DMS114 treated with DMSO at 0.1 percent for 48 hours (cell line): ENCODE measurements around the gene REEP6.
"Not testable (repeated sequence)": the region's sequence is repeated elsewhere in the genome, so short reads cannot be mapped to it uniquely, and the experiment has no call there.

Source experiments
- DNase-seq: peaks from one replicate; lab custom pipeline; 2025; ENCODE audit not compliant: unreplicated experiment; lab: John Stamatoyannopoulos, UW

REEP6 gene

GRCh38 chr19:1488282-1488601, 2.7 kb upstream of the REEP6 start:
- DNase-seq = no peak

- DNase-seq = no peak
These were observed 1.3 kb upstream of the REEP6 start for GRCh38 chr19:1489463-1490310.

GRCh38 chr19:1490311-1491113, 469 bp upstream of the REEP6 start, which contains the start of gene PCSK4:
Gene PCSK4, minus strand, starts transcription at chr19:1490350. Its CDS starts 4 bp downstream, at chr19:1490346.
- peak; percentile 93 for DNase-seq

GRCh38 chr19:1491849-1492170, 829 bp downstream of the REEP6 start:
- no peak for DNase-seq

GRCh38 chr19:1492474-1493006, 1.6 kb downstream of the REEP6 start:
- DNase-seq = no peak

DNA sequence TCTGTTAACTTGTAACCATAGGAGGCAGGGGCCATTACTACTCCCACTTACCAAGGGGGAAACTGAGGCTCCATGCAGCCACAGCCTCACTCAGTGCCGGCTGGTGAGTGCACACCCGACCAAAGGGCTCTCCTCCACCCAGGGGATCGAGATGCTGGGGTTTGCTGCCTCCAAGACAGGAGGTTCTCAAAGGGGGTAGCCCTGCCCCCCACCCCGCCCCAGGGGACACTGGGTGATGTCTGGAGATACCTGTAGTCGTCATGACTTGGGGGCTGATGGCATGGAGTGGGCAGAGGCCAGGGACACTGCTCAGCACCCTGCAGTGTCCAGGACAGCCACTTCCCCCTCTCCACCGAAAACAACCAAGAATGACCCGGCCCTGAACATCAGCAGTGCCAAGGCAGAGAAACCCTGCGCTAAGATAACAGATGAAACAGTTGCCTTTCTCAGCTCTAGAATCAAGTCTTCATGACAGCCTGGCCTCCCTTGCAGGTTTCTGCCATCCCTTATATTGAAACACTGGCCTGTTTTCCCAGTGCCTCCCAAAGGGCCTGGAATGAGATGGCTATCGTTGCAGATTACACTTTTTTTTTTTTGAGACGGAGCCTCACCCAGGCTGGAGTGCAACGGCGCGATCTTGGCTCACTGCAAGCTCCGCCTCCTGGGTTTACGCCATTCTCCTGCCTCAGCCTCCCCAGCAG, 3.3 kb downstream of the REEP6 start:
- no peak for DNase-seq

- DNase-seq = no peak
These were observed 4.2 kb downstream of the REEP6 start for GRCh38 chr19:1495051-1495798.

GRCh38 chr19:1495799-1496713, 5.1 kb downstream of the REEP6 start:
- no peak for DNase-seq

GRCh38 chr19:1496714-1497577, 6.0 kb downstream of the REEP6 start:
- DNase-seq = no peak

DNA sequence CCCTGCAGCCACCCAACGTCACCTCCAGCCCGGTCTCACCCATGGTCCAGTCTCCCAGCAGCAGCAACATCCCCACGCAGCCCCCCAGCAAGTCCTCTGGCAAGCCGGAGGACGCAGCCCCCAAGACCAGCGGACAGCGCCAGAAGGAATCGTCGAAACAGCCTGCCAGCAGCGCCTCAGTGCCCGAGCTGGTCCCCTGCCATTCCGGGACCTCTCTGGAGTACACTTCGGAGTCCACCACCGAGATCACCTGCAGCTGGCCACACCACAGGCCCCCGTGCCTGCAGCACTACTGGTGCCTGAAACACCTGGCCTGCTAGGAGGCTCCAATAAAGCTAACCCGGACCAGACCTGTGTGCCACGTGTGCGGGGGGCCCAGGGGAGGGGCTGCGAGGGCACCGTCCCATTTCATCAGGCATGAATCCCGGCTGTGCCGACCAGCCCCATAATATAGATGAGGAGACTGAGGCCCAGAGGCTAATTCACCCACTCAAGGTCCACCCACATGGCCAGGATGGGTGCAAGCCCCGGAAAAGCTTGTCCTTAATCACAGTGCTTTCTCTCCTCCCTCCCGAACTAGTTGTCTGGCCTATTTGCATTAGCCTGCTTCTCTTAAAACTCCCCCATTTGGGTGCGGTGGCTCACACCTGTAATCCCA, 6.7 kb downstream of the REEP6 start:
- DNase-seq = no peak

- not testable (repeated sequence) for DNase-seq
These were observed 8.2 kb downstream of the REEP6 start for GRCh38 chr19:1499231-1499630.

DNA sequence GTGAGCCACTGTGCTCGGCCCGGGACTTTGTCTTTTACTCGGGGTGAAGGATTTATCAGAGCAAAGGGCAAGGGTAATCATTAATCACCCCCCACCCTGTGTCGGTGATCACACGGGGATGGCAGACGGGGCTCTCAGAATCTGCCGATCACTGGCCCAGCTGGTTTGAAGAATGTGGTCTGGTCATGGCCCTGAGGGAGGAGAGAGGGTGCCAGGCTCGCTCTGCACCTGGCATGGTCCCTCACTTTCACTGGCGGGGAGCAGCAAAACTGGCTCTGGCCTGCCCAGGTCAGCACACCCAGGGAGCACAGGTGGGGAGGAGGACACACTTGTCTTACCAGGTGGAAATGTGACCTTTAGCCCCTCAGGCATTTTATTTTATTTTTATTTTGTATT, 10.2 kb downstream of the REEP6 start:
- DNase-seq = no peak

DNA sequence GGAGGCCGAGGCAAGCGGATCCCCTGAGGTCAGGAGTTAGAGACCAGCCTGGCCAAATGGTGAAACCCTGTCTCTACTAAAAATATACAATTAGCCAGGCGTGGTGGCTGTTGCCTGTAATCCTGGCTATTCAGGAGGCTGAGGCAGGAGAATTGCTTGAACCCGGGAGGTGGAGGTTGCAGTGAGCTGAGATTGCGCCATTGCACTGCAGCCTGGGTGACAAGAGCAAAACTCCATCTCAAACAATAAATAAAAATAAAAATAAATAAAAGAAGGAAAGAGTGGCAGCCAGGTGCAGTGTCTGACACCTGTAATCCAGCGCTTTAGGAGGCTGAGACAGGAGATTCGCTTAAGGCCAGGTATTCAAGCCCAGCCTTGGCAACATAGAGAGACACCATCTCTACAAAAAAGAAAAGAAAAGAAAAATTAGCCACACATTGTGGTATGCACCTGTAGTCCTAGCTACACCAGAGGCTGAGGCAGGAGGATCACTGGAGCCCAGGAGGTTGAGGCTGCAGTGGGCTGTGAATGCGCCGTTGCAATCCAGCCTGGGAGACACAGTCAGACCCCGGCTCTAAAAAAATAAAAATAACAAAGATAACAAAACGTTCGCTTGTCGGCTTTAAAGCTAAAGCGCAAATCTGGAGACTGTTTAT, 11.6 kb downstream of the REEP6 start:
- DNase-seq = no peak

- DNase-seq = no peak
These were observed 12.3 kb downstream of the REEP6 start for GRCh38 chr19:1503089-1503924.

GRCh38 chr19:1503925-1504773, 13.2 kb downstream of the REEP6 start:
- DNase-seq = no peak

GRCh38 chr19:1505012-1505411, 14.0 kb downstream of the REEP6 start:
- no peak for DNase-seq
